Left ventricle myocardium inferior (tissue), 1 donor: Measurements from ENCODE around the gene PPM1H. TPM values are rescaled to one million over a fixed set of nuclear protein-coding genes. Genes with fewer than 3 reads are reported as not detected.

ENCODE experiments used
- DNase-seq: peaks from one replicate; pipeline ENCODE4 v3.0.0-alpha.2; 2020
- H3K27ac ChIP-seq: fragments of 200-600 bp; replicated peaks from 2 replicates; pipeline ENCODE4 v1.8.0; 2021
- H3K27me3 ChIP-seq: fragments of 200-600 bp; 2 replicates; pipeline ENCODE4 v1.8.0; 2021; ENCODE audit warnings: low read depth
- H3K36me3 ChIP-seq: fragments of 200-600 bp; 2 replicates; pipeline ENCODE4 v1.8.0; 2021
- H3K4me1 ChIP-seq: fragments of 200-600 bp; 2 replicates; pipeline ENCODE4 v1.8.0; 2021
- H3K4me3 ChIP-seq: fragments of 200-600 bp; 2 replicates; pipeline ENCODE4 v1.8.0; 2021; ENCODE audit warnings: mild to moderate bottlenecking, moderate library complexity
- H3K9me3 ChIP-seq: fragments of 200-600 bp; replicated peaks from 2 replicates; pipeline ENCODE4 v1.8.0; 2021
- CTCF ChIP-seq: fragments of 200-600 bp; IDR thresholded peaks from 2 replicates; pipeline ENCODE4 v1.8.0; 2021; ENCODE audit warnings: antibody characterized with exemption, mild to moderate bottlenecking, borderline replicate concordance
- intact Hi-C: fragments of 100-400 bp; cut with micrococcal nuclease; formaldehyde crosslinking; loops from one replicate; pipeline ENCODE4 v1.11.0; 2022
- long read RNA-seq: library from polyadenylated mRNA; unstranded; transcript quantifications from one replicate; pipeline ENCODE4 v2.0.0, GENCODE V29; 2021
- total RNA-seq: library from RNA; stranded (reverse); fragmentation: NEBNext Ultra II Directional; extraction: Animal tissue kit (Norgen Biotek cat#: 25700); gene quantifications from one replicate; pipeline ENCODE4 v1.2.1, GENCODE V29; 2021
- donor health status: DM: no; HTN: yes; CAD: no; lungs with severe emphysema.

Gene PPM1H
- 6.0 TPM for total RNA-seq
- long read RNA-seq, full-length matches to known transcripts: 1 of 5 reads
- long read RNA-seq, partial matches to known transcripts: 1 of 5 reads
- long read RNA-seq, other reads (novel, unspliced or antisense): 3 of 5 reads

GRCh38 chr12:62934799-62935674 is at the start of gene PPM1H:
TSS of gene PPM1H (minus strand) at chr12:62935150. CDS start at chr12:62934736, 414 bp downstream.
- H3K4me1 ChIP-seq: peaks cover 39% of the 10 kb centered on the region
- peak; percentile 76 for DNase-seq
- peak; percentile 73 for TF ChIP-seq CTCF
- no peaks in the 10 kb centered on the region for H3K27me3 ChIP-seq
- H3K36me3 ChIP-seq: no peaks in the 10 kb centered on the region
- intact Hi-C loops: loop anchor here (5.0 kb wide), 1 partner anchor 123 kb away; no protein-coding TSS in a partner anchor
- H3K9me3 ChIP-seq: no peaks in the 10 kb centered on the region
- H3K27ac ChIP-seq: peak within 1 kb of the TSS; percentile 91
- H3K4me3 ChIP-seq: peak within 1 kb of the TSS; percentile 79

GRCh38 chr12:62983594-62983993 is 48.6 kb upstream of the PPM1H start:
- Histone ChIP-seq H3K4me1 (no peaks in the 10 kb centered on the region), H3K9me3 (no peaks in the 10 kb centered on the region), H3K27ac (no peak overlapping the region), H3K36me3 (no peaks in the 10 kb centered on the region), H3K27me3 (no peaks in the 10 kb centered on the region), H3K4me3 (no peak overlapping the region)
- peak; percentile 49 for TF ChIP-seq CTCF
- DNase-seq: peak; percentile 14
- intact Hi-C loops: no loop called here

DNA sequence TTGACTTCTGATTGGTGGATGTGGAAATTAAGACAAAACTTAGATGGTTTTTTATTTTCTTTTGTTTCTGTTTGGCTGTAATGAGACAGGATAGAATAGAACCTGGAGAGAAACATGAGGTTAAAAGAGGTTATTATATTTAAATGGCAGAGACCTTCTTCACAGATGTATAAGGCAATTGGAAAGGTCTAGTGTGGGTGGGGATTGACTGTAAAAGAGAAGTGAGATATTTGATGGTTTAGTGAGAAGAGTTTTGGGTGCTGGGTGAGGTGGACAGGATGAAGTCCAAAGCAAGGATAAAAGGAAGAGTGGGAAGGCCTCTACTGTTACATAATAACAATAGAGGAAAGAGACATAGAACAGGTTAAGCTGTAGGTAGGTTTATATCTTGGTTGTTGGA is 43.8 kb upstream of the PPM1H start:
- TF ChIP-seq CTCF: no peak
- H3K27me3 ChIP-seq: no peaks in the 10 kb centered on the region
- DNase-seq: no peak
- H3K4me1 ChIP-seq: no peaks in the 10 kb centered on the region
- H3K4me3 ChIP-seq: no peak overlapping the region
- intact Hi-C loops: no loop called here
- no peaks in the 10 kb centered on the region for H3K36me3 ChIP-seq
- no peaks in the 10 kb centered on the region for H3K9me3 ChIP-seq
- H3K27ac ChIP-seq: no peak overlapping the region

DNA sequence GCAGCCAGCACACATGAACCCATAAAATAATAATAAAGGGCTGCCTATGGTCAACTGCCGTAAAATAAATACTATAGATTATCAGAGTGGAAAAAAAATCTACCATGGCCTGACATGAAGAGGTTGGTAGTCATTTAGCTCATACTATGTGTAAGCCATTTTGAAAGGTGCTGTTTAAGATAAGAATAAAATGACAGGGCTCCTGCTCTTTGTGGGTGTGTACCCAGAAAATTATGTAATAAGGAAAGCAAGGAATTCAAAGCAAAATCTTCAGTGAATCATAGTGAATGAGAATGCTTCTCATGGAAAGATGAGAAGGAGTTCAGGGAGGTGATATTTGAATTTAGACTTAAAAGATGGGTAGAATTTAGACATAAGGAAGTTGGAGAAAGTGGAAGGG is 42.9 kb upstream of the PPM1H start:
- DNase-seq: no peak
- H3K4me3 ChIP-seq: no peak overlapping the region

DNA sequence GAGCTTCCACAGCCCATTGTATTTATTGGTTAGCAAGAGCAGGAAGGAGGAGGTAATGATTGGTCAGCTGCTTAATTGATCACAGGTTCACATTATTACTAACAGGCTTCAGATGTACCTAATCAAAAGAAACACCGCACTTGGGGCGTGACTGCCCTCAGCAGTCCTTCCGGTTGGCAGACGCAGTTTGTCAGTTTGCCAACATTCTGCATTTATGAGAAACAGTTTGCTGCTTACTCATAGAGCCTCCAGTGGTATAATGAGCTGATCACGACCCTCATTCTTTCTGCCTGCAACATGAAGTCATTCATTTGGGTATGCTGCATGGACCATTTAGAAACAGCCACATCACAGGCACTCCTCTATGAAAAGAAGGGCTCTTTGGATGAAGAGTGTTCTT is 42.5 kb upstream of the PPM1H start:
- H3K4me1 ChIP-seq: no peaks in the 10 kb centered on the region
- no peaks in the 10 kb centered on the region for H3K36me3 ChIP-seq
- H3K4me3 ChIP-seq: no peak overlapping the region
- intact Hi-C loops: no loop called here
- no peaks in the 10 kb centered on the region for H3K9me3 ChIP-seq
- TF ChIP-seq CTCF: no peak
- no peak overlapping the region for H3K27ac ChIP-seq
- DNase-seq: no peak
- no peaks in the 10 kb centered on the region for H3K27me3 ChIP-seq

More for the DNA sequence above, 42.9 kb upstream of the PPM1H start:
- no peaks in the 10 kb centered on the region for H3K9me3 ChIP-seq
- no peaks in the 10 kb centered on the region for H3K27me3 ChIP-seq
- no peaks in the 10 kb centered on the region for H3K36me3 ChIP-seq
- H3K27ac ChIP-seq: no peak overlapping the region
- intact Hi-C loops: no loop called here
- no peaks in the 10 kb centered on the region for H3K4me1 ChIP-seq
- no peak for TF ChIP-seq CTCF
